ENCODE data around the gene NLRC5. TPM values are rescaled to one million over a fixed set of nuclear protein-coding genes. Genes with fewer than 3 reads are reported as not detected.

Gene NLRC5
- total RNA-seq, 2 donors from 2014 or later = 239 to 256 TPM

DNA sequence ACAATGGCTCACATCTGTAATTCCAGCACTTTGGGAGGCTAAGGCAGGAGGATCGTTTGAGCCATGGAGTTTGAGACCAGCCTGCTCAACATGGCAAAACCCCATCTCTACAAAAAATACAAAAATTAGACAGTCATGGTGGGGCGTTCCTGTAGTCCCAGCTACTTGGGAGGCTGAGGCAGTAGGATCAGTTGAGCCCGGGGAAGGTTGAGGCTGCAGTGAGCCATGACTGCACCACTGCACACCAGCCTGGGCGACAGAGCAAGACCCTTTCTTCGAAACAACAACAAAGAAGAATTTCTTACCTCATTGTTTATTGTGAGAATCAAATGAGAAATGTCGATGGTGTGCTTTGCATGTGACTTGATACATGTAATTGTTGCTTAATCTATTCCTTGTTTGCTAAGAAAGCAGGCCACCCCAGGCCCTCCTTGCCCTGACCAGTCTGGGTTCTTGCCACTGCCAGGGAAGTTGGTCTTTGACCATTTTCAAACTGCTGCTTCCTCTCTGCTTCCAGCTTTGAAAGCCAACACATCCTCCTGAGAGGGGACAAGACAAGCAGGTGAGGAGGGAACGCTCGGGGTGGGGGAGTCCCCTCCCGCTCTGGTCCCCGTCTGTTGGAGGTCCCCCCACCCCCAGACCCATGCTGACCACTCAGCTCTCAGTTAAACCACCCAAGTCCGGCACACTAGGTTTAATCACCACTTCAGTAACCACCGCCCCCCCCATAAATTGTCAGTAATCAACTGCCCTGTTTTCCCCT is 55.8 kb downstream of the NLRC5 start:
- H3K4me1 Mint-ChIP-seq (ENCODE audit: low read depth) = peaks cover 62% of the 10 kb centered on the region
- no peak for DNase-seq
- H3K9me3 Mint-ChIP-seq = no peaks in the 10 kb centered on the region
- no peak for ATAC-seq (replicated peaks in 1 of 2)
- no peaks in the 10 kb centered on the region for H3K27me3 Mint-ChIP-seq (ENCODE audit: low read depth)
- peak overlapping the region; percentile 72 for H3K27ac Mint-ChIP-seq
- no peak overlapping the region for H3K4me3 Mint-ChIP-seq
- peaks cover 17 to 38% of the 10 kb centered on the region in 2 donors for H3K36me3 Mint-ChIP-seq (ENCODE audit: insufficient read depth in 2 of 2)

DNA sequence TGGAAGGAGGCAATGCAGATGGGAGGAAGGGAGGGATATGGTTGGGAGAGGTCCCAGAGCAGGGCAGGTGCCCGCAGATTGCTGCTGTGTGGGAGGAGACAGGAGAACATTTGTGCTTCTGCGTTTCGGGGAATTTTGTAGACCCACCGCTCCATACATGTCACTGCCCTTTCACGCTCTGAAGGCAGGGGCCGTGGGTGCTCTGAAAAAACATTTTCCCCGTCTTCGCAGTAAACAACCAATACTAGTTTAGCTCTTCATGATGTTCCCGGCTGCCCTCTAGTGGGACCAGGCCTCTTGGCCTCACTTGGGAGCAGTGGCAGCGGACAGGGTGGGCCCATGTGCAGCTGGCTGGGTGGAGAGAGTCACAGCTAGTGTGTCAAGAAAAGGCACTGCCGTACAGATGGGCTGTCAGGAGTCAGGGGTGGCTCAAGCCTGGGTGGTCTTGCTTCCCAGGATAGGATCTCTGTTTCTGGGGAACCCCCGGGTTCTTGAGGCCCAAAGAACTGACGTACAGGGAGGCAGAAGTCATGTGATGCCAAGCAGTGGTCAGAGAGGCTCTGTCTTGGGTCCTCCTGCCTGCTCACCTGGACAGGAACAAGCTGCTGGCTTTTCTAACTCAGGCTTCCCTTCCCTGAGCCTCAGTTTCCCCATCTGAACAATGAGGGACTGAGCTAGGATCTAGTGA is 56.5 kb downstream of the NLRC5 start:
- Mint-ChIP-seq H3K4me3 (no peak overlapping the region), H3K9me3 (no peaks in the 10 kb centered on the region), H3K27me3 (ENCODE audit: low read depth) (no peaks in the 10 kb centered on the region), H3K36me3 (ENCODE audit: insufficient read depth in 2 of 2) (peaks cover 14 to 38% of the 10 kb centered on the region in 2 donors), H3K27ac (peak overlapping the region; percentile 65), H3K4me1 (ENCODE audit: low read depth) (peaks cover 61% of the 10 kb centered on the region)
- DNase-seq = no peak
- no peak for ATAC-seq (replicated peaks in 1 of 2)

DNA sequence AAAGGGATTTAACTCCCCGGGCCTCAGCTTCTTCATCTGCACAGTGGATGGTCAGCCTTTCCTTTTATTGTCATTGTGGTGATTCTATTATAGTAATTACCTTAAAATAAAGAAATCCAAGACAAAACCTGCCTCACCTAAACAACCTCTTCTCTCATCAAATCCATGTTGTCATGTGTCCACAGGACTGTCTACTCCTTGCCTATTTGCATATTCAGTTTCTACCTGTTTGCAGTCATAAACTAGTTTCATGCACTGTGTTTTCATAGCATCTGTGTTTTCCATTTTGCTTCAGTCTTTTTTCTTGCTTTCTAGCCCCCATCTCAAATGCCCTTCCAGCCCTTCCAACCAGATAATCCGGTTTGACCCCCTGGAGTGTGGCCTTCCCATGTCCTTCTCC is 58.7 kb downstream of the NLRC5 start:
- peaks cover 54% of the 10 kb centered on the region for H3K4me1 Mint-ChIP-seq (ENCODE audit: low read depth)
- ATAC-seq (replicated peaks in 1 of 2) (no peak), DNase-seq (no peak)
- H3K27ac Mint-ChIP-seq = peak overlapping the region; percentile 9
- H3K36me3 Mint-ChIP-seq (ENCODE audit: insufficient read depth in 2 of 2) = peaks cover 11 to 46% of the 10 kb centered on the region in 2 donors
- H3K9me3 Mint-ChIP-seq = no peaks in the 10 kb centered on the region
- H3K4me3 Mint-ChIP-seq = no peak overlapping the region
- no peaks in the 10 kb centered on the region for H3K27me3 Mint-ChIP-seq (ENCODE audit: low read depth)

DNA sequence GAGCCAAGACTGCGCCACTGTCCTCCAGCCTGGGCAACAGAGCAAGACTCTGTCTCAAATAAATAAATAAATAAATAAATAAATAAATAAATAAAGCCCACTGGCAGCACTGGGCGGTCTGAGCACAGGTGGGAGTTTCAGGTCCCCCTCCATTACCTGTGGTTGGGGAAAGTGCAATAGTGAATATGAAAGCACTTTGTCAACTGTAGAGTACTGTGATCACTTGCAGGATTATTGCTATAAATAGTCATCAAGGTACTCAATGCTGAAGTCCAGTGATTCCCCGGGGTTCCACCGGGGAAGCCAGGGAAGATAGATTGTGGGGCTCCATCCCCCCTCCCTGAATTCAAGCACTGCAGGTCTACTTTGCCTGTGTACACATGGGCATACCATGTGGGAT is 60.3 kb downstream of the NLRC5 start:
- Mint-ChIP-seq H3K27me3 (ENCODE audit: low read depth) (no peaks in the 10 kb centered on the region), H3K4me1 (ENCODE audit: low read depth) (peaks cover 57% of the 10 kb centered on the region), H3K9me3 (no peaks in the 10 kb centered on the region), H3K4me3 (no peak overlapping the region), H3K27ac (peak overlapping the region; percentile 81), H3K36me3 (ENCODE audit: insufficient read depth in 2 of 2) (peaks cover 15 to 39% of the 10 kb centered on the region in 2 donors)
- ATAC-seq (replicated peaks in 1 of 2) = peak; percentile 43 to 69
- no peak for DNase-seq

DNA sequence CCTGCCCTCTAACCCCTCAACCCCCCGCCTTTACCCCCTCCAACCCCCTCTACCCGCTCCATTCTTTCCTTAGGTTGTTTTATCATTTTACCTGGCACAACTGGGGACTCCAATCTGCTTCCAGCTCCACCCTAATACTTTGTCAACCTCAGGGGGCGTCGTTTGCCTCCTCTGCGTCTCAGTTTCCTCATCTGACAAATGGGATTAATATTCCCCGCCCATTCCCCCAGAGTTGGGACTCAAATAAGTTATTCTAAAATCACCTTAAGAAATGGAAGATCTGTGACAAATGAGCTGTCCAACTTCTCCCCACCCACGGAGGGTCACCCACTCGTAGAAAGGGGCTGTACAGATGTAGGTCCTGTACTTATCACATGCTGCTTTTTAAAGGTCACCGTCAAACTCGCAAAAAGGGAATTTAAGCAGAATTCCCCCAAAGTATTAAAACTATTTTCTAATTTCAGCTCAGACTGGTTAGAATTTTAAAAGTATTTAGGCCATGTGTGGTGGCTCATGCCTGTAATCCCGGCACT is 62.4 kb downstream of the NLRC5 start:
- H3K4me1 Mint-ChIP-seq (ENCODE audit: low read depth) = peaks cover 57% of the 10 kb centered on the region
- H3K36me3 Mint-ChIP-seq (ENCODE audit: insufficient read depth in 2 of 2) = peaks cover 13 to 37% of the 10 kb centered on the region in 2 donors
- no peak overlapping the region for H3K4me3 Mint-ChIP-seq
- no peaks in the 10 kb centered on the region for H3K9me3 Mint-ChIP-seq
- ATAC-seq (replicated peaks in 1 of 2) = no peak
- peak overlapping the region; percentile 81 for H3K27ac Mint-ChIP-seq
- no peaks in the 10 kb centered on the region for H3K27me3 Mint-ChIP-seq (ENCODE audit: low read depth)
- DNase-seq = no peak

DNA sequence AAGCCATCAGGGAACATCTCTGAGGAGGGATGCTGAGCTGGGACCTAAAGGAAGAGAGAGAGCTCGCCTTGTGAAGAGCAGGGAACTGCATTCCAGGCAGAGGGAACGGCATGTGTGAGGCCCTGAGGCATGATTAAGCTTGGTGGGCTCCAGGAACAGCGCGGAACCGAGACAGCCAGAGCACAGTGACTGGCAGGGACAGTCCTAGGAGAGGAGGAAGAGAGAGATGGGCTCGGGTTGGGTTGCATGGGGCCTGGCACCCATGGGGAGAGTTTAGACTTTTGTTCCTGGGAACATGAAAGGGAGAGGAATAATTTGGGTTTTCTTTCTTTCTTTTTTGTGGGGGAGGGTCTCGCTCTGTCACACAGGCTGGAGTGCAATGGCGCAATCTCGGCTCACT is 63.8 kb downstream of the NLRC5 start:
- H3K4me1 Mint-ChIP-seq (ENCODE audit: low read depth) = peaks cover 44% of the 10 kb centered on the region
- H3K36me3 Mint-ChIP-seq (ENCODE audit: insufficient read depth in 2 of 2) = peaks cover 15 to 35% of the 10 kb centered on the region in 2 donors
- H3K27ac Mint-ChIP-seq = peak overlapping the region; percentile 96
- no peaks in the 10 kb centered on the region for H3K27me3 Mint-ChIP-seq (ENCODE audit: low read depth)
- H3K9me3 Mint-ChIP-seq = no peaks in the 10 kb centered on the region
- ATAC-seq (replicated peaks in 1 of 2) (no peak), DNase-seq (no peak)
- no peak overlapping the region for H3K4me3 Mint-ChIP-seq

DNA sequence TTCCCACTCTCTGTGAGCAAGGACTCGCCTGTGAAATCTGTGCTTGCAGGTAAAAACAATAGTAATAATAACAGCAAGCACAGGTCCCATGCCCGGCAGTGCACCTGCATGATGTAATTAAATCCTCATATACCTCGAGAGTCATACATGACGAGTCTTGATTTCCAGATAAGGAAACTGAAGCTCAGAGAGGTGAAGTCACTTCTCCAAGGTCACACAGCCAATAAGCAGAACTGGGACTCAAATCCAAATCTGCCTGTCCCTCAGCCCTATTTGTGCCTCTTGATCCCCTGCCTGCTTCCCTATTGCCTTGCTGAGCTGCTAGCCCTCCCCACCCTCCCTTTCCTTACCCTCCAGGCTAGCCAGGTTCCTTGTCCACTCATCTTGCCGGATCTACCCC is 65.0 kb downstream of the NLRC5 start:
- Mint-ChIP-seq H3K4me1 (ENCODE audit: low read depth) (peaks cover 33% of the 10 kb centered on the region), H3K27ac (peak overlapping the region; percentile 41), H3K27me3 (ENCODE audit: low read depth) (no peaks in the 10 kb centered on the region), H3K9me3 (no peaks in the 10 kb centered on the region), H3K4me3 (no peak overlapping the region), H3K36me3 (ENCODE audit: insufficient read depth in 2 of 2) (peaks cover 14 to 29% of the 10 kb centered on the region in 2 donors)
- DNase-seq (no peak), ATAC-seq (replicated peaks in 1 of 2) (no peak)

DNA sequence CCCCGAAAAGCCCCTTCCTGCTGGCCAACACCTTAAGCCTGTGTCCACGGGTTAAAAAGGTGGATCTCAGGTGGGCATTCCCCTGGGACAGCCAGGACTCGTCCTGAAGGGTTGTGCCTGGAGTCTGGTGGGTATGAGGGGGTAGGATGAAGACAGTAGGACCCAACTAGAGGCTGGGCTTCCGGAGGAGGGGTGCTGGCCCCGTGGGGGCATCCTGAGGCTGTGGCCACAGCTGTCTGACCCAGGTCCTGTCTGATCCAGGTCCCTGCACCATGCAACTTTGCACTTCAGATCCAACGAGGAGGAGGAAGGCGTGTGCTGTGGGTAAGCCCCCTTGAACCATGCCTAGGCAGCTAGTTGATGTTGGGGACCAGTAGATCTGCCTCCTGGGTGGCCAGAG is 65.4 kb downstream of the NLRC5 start:
- Mint-ChIP-seq H3K4me1 (ENCODE audit: low read depth) (peaks cover 36% of the 10 kb centered on the region), H3K36me3 (ENCODE audit: insufficient read depth in 2 of 2) (peaks cover 16 to 32% of the 10 kb centered on the region in 2 donors), H3K27ac (no peak overlapping the region), H3K4me3 (no peak overlapping the region), H3K9me3 (no peaks in the 10 kb centered on the region), H3K27me3 (ENCODE audit: low read depth) (no peaks in the 10 kb centered on the region)
- ATAC-seq (replicated peaks in 1 of 2) = no peak
- no peak for DNase-seq

DNA sequence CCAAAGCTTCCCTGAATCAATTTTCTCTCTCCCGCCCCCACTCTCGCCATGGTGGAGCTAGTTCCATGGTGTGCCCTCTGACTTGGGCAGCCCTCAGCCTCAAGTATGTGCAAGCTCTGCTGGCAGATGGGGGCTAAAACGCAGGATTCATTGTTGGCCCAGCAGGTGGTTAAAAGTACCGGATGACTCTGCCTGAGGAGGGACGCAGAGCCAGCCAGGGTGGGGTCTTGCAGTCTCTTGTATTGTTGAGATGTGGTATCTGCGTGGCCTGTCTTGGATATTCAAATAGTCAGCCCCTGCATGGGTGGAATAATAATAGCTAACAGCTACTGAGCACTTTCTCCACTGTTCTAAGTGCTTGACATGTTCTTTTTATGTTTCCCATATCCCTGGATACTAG is 66.3 kb downstream of the NLRC5 start:
- no peak for DNase-seq
- peaks cover 31% of the 10 kb centered on the region for H3K4me1 Mint-ChIP-seq (ENCODE audit: low read depth)
- ATAC-seq (replicated peaks in 1 of 2) = no peak
- H3K4me3 Mint-ChIP-seq = no peak overlapping the region
- peaks cover 20 to 37% of the 10 kb centered on the region in 2 donors for H3K36me3 Mint-ChIP-seq (ENCODE audit: insufficient read depth in 2 of 2)
- H3K27me3 Mint-ChIP-seq (ENCODE audit: low read depth) = no peaks in the 10 kb centered on the region
- H3K9me3 Mint-ChIP-seq = no peaks in the 10 kb centered on the region
- H3K27ac Mint-ChIP-seq = no peak overlapping the region

DNA sequence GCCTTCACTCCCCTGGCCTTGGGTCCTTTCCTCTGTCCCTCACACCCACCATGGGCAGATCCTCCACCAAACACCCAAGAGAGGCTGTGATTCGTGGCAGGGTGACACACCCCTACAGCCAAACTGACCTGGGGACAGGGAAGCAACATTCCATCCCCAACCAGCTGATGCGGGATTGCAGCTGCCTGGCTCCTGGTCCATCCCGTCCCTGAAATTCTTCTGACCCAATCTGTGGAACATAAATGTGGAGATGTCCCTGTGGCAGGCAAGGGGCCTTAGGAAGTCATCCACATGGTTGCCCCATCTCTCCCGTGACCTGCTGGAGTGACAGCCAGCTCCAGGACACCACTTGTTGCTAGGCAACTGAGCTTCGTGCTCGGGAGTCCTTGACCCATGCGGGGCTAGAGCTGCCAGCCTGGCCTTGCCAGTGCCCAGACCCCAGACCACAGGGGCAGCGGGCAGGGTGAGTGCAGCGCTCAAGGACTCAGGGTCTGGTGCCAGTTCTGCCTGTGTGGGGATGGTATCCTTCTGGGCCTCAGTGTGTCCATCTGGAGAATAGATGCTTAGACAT is 69.0 kb downstream of the NLRC5 start:
- DNase-seq (no peak), ATAC-seq (replicated peaks in 1 of 2) (no peak)
- H3K4me1 Mint-ChIP-seq (ENCODE audit: low read depth) = peaks cover 11% of the 10 kb centered on the region
- peaks cover 22 to 28% of the 10 kb centered on the region in 2 donors for H3K36me3 Mint-ChIP-seq (ENCODE audit: insufficient read depth in 2 of 2)
- H3K27me3 Mint-ChIP-seq (ENCODE audit: low read depth) = no peaks in the 10 kb centered on the region
- H3K4me3 Mint-ChIP-seq = no peak overlapping the region
- no peaks in the 10 kb centered on the region for H3K9me3 Mint-ChIP-seq
- H3K27ac Mint-ChIP-seq = no peak overlapping the region

DNA sequence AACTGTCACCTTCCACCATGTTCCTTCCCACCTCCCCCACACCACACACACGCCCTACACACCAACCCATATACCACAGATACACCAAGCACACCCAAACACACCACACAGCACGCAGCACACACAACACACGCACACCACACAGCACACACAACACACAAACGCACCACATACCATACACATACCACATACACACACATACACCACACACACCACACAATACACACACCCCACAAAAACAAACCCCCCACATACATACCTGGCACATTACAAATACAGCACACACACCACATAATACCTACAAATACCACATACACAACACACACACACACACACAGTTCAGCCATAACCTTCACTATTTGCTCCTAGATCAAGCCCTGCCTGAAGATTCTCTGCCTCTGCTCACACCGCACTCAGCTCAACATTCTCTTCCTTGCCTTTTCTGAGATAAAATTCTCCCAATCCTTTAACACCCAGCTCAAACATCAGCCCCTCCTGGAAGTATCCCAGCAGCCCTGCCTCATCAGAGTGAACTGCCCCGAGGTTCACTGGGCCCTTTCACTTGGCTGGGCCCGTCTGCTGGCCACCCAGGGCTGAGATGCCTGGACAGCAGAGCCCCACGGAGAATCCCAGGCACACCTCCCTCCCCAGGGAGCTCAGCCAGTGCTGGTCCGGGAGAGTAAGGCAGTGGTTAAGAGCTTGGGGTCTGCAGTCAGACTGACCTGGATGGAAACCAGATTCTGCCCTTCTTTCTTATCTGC is 71.1 kb downstream of the NLRC5 start:
- Mint-ChIP-seq H3K27ac (peak overlapping the region; percentile 29), H3K4me3 (no peak overlapping the region), H3K27me3 (ENCODE audit: low read depth) (no peaks in the 10 kb centered on the region), H3K36me3 (ENCODE audit: insufficient read depth in 2 of 2) (peaks cover 18 to 31% of the 10 kb centered on the region in 2 donors), H3K4me1 (ENCODE audit: low read depth) (peaks cover 5% of the 10 kb centered on the region), H3K9me3 (no peaks in the 10 kb centered on the region)
- DNase-seq (no peak), ATAC-seq (replicated peaks in 1 of 2) (peak in 1 of 2 donors; percentile 10)

DNA sequence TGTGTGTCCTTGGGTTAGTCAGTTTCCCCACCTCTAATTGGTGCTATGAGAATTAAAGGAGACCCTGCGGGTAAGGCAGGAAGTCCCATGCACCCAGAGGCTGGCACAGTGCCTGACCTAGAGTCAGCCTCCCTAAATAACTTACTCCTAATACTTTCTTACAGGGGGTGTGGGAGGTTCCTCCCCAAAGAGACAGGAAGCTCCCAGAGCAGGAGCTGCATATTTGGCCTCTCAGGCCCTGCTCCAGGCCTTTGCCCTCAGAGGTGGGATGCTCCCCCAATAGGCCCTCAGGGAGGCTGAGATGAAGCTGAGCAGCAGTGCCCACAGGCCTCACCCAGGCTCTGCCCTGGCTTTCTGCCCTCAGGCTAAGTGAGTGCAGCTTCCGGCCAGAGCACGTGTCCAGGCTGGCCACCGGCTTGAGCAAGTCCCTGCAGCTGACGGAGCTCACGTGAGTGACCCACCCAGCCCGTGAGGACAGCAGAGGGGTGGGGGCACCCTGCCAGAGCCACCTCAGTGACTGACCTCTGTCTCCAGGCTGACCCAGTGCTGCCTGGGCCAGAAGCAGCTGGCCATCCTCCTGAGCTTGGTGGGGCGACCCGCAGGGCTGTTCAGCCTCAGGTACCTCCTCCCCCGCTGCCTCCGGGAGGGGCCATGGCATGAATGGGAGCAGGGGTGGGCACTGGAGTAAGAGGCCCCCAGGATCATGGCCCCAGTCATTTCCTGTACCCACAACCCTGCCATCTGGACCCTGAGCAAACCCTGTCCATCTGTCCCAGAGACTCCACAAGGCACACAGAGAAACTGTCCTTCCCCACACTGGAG is 71.9 kb downstream of the NLRC5 start:
- peak overlapping the region; percentile 85 for H3K27ac Mint-ChIP-seq
- no peaks in the 10 kb centered on the region for H3K27me3 Mint-ChIP-seq (ENCODE audit: low read depth)
- no peak for DNase-seq
- H3K36me3 Mint-ChIP-seq (ENCODE audit: insufficient read depth in 2 of 2) = peaks cover 18 to 31% of the 10 kb centered on the region in 2 donors
- peak; percentile 16 to 23 for ATAC-seq (replicated peaks in 1 of 2)
- H3K4me3 Mint-ChIP-seq = no peak overlapping the region
- H3K4me1 Mint-ChIP-seq (ENCODE audit: low read depth) = peaks cover 5% of the 10 kb centered on the region
- H3K9me3 Mint-ChIP-seq = no peaks in the 10 kb centered on the region
